ENCODE measurements around the gene ACP1.

The ACP1 gene

DNA sequence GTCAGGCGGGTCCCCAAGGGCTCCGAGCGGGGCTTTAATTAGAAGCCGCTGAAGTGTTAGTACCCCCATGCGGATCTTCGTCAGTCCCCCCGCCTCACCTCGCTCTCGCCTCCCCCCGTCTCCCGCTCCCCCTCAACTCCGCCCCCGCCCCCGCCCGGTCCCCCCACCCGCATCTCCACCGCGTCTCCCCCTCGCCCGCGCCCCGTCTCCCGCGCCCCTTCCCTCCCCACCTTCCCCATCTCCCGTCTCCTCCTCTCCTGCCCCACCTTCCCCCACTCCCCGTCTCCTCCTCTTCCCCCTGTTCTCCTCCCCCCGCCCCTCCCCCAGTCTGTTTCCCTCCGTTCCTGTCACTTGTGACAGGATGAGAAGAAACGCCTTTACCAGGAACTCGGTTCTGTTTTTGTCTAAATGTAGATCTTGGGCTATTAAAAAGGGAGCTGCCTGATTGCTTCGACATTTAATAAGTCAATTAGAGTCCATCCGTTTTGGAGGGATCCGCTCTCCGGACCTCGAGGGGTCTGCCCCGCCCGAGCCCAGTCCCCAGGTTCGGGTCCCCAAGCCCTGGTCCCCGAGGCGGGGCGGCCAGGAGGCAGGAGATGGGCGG lies 24.1 kb downstream of the ACP1 start:
- Histone ChIP-seq H3K27ac (ENCODE audit: low read depth, low read length) (no peak overlapping the region), H3K4me1 (ENCODE audit: control insufficient read depth, insufficient read depth, low read length) (peaks cover 30% of the 10 kb centered on the region), H3K36me3 (ENCODE audit: control insufficient read depth, insufficient read depth, low read length) (no peaks in the 10 kb centered on the region), H3K9ac (ENCODE audit: low read depth, low read length) (no peak overlapping the region; the same call in 1 of the 2 replicates), H3K27me3 (ENCODE audit: control insufficient read depth, insufficient read depth, low read length) (peaks cover 72% of the 10 kb centered on the region), H3K9me3 (ENCODE audit: control insufficient read depth, insufficient read depth, low read length) (no peaks in the 10 kb centered on the region), H3K4me3 (ENCODE audit: low read depth, low read length) (peak overlapping the region; percentile 66)

DNA sequence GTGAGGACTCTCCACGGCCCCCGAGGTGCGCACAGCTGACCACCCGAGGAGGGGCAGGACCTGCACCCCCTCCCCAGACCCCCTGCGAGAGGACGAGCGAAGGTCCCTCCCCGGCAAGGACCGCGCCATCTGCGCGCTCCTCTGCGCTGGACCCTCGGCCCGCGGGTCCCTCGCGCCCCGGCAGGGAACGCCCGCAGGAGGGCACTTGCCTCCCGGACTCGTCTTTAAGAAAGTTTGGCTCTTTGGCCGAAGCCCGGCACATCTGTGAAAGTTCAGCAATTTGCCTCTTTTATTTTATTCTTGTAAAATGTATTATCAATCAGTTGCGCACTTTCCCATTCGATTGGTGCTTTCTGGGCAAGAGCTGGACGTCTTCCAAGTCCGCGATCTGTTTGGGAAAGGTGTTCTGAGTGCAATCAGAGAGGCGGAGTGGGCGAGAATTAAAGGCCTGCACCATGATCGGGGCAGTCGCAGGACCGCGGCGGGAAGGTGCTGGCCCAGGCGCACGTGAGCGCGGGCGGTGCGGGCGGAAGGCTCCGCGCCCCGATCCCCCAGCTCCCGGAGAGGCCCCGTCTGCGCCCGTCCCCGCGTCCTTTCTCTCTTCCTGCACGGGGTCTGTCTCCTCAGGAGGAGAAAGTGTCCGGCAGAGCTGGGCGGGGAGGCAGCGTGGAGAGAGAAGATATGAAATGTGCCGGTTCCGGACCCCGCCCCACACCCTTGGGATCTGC lies 24.8 kb downstream of the ACP1 start:
- Histone ChIP-seq H3K27ac (ENCODE audit: low read depth, low read length) (no peak overlapping the region), H3K27me3 (ENCODE audit: control insufficient read depth, insufficient read depth, low read length) (peaks cover 72% of the 10 kb centered on the region), H3K4me3 (ENCODE audit: low read depth, low read length) (peak overlapping the region; percentile 66), H3K4me1 (ENCODE audit: control insufficient read depth, insufficient read depth, low read length) (peaks cover 23% of the 10 kb centered on the region), H3K9me3 (ENCODE audit: control insufficient read depth, insufficient read depth, low read length) (no peaks in the 10 kb centered on the region), H3K36me3 (ENCODE audit: control insufficient read depth, insufficient read depth, low read length) (no peaks in the 10 kb centered on the region), H3K9ac (ENCODE audit: low read depth, low read length) (no peak overlapping the region)

DNA sequence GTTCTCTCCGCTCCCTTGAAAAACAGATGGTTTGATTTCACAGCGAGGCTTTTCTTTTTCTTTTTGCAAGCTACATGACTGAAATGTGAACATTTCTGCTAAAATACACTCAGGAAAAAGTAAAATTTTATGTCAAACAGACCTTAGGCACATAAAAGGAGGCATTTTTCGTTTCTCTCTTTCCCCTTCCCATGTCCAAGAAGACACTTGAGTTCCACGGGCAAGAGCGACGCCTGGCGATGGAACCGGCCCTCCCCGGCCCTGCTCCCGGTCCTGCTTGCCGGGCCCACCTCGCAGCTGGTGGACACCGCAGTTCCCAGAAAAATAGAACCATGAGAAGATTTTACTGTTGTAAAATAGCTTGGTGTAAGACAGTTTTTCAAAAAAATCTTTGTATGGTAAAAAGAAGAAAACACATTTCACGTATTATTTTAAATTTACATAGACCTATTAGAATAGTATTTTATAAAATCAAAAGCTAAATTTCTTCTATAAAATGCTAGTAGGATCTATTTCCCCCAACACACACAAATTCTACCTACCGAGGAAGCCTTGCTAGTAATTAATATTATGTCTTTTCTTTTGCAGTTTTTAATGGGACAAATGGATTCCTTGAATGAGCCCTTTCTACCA lies 25.5 kb downstream of the ACP1 start:
- H3K9ac ChIP-seq (ENCODE audit: low read depth, low read length), result no peak overlapping the region
- no peaks in the 10 kb centered on the region for H3K9me3 ChIP-seq (ENCODE audit: control insufficient read depth, insufficient read depth, low read length)
- peaks cover 67% of the 10 kb centered on the region for H3K27me3 ChIP-seq (ENCODE audit: control insufficient read depth, insufficient read depth, low read length)
- H3K4me3 ChIP-seq (ENCODE audit: low read depth, low read length), result peak overlapping the region; percentile 66
- H3K4me1 ChIP-seq (ENCODE audit: control insufficient read depth, insufficient read depth, low read length), result peaks cover 16% of the 10 kb centered on the region
- H3K36me3 ChIP-seq (ENCODE audit: control insufficient read depth, insufficient read depth, low read length), result no peaks in the 10 kb centered on the region
- no peak overlapping the region for H3K27ac ChIP-seq (ENCODE audit: low read depth, low read length)

DNA sequence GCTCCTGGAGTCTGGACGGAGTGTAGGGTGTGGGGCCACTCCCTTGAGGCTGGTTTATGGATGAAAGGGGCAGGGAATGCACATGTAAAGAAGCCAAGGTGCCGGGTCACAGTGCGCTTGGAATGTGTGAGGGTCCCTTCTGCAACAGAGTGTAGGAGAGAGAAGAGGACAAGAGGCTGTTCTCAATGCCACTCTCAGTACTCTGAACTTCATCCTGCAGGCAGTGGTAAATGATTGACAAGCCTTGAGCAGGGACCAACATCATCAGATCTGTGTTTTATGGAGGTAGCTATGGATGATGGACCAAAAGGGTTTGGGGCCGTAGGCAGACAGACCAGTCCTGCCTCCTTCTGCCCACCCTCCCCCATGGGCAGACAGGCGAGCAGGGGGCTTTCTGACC lies 30.3 kb downstream of the ACP1 start:
- H3K27ac ChIP-seq (ENCODE audit: low read depth, low read length), result no peak overlapping the region
- H3K9me3 ChIP-seq (ENCODE audit: control insufficient read depth, insufficient read depth, low read length), result no peaks in the 10 kb centered on the region
- no peaks in the 10 kb centered on the region for H3K36me3 ChIP-seq (ENCODE audit: control insufficient read depth, insufficient read depth, low read length)
- H3K27me3 ChIP-seq (ENCODE audit: control insufficient read depth, insufficient read depth, low read length), result peaks cover 36% of the 10 kb centered on the region
- H3K4me1 ChIP-seq (ENCODE audit: control insufficient read depth, insufficient read depth, low read length), result no peaks in the 10 kb centered on the region
- no peak overlapping the region for H3K4me3 ChIP-seq (ENCODE audit: low read depth, low read length)
- no peak overlapping the region for H3K9ac ChIP-seq (ENCODE audit: low read depth, low read length)

DNA sequence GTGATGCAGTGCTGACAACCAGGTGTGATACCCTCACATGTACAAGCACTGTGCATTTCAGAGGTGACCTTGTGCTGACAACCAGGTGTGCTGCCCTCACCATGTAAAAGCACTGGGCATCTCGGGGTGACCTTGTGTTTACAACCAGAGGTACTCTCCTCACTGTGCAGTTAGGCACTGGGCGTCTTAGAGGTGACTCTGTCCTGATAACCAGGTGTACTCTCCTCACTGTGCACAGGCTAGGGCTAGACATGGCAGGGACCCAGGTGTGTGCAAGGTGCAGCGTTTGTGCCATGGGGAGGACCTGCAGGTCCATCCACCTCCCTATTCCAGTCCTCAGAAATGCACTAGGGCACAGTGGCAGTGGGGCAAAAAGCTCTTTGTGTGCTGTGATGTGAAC lies 31.6 kb downstream of the ACP1 start:
- H3K4me3 ChIP-seq (ENCODE audit: low read depth, low read length), result no peak overlapping the region
- no peak overlapping the region for H3K9ac ChIP-seq (ENCODE audit: low read depth, low read length)
- no peaks in the 10 kb centered on the region for H3K9me3 ChIP-seq (ENCODE audit: control insufficient read depth, insufficient read depth, low read length)
- H3K27ac ChIP-seq (ENCODE audit: low read depth, low read length), result no peak overlapping the region
- no peaks in the 10 kb centered on the region for H3K36me3 ChIP-seq (ENCODE audit: control insufficient read depth, insufficient read depth, low read length)
- H3K27me3 ChIP-seq (ENCODE audit: control insufficient read depth, insufficient read depth, low read length), result peaks cover 23% of the 10 kb centered on the region
- no peaks in the 10 kb centered on the region for H3K4me1 ChIP-seq (ENCODE audit: control insufficient read depth, insufficient read depth, low read length)

DNA sequence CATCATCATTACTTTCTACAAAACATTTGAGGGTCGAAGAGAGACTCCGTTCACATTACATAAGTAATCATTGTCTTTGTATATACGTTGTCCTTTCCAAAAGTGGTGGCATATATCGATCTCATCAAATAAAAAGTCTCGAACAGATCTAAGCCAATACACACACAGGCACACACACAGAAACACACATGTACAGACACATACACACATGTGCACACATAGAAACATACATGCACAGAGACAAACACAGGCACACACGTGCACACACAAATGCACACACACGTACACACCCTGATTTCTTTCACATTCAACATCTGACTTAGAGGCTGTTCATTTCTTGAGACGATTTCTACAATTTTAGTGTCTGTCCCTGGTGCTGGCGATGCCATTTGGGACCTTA lies 40.6 kb downstream of the ACP1 start:
- H3K4me1 ChIP-seq (ENCODE audit: control insufficient read depth, insufficient read depth, low read length), result peaks cover 16% of the 10 kb centered on the region
- H3K9ac ChIP-seq (ENCODE audit: low read depth, low read length), result no peak overlapping the region
- H3K36me3 ChIP-seq (ENCODE audit: control insufficient read depth, insufficient read depth, low read length), result no peaks in the 10 kb centered on the region
- no peaks in the 10 kb centered on the region; the same call in 1 of the 2 replicates for H3K9me3 ChIP-seq (ENCODE audit: control insufficient read depth, insufficient read depth, low read length)
- no peaks in the 10 kb centered on the region for H3K27me3 ChIP-seq (ENCODE audit: control insufficient read depth, insufficient read depth, low read length)
- no peak overlapping the region for H3K4me3 ChIP-seq (ENCODE audit: low read depth, low read length)
- H3K27ac ChIP-seq (ENCODE audit: low read depth, low read length), result no peak overlapping the region

DNA sequence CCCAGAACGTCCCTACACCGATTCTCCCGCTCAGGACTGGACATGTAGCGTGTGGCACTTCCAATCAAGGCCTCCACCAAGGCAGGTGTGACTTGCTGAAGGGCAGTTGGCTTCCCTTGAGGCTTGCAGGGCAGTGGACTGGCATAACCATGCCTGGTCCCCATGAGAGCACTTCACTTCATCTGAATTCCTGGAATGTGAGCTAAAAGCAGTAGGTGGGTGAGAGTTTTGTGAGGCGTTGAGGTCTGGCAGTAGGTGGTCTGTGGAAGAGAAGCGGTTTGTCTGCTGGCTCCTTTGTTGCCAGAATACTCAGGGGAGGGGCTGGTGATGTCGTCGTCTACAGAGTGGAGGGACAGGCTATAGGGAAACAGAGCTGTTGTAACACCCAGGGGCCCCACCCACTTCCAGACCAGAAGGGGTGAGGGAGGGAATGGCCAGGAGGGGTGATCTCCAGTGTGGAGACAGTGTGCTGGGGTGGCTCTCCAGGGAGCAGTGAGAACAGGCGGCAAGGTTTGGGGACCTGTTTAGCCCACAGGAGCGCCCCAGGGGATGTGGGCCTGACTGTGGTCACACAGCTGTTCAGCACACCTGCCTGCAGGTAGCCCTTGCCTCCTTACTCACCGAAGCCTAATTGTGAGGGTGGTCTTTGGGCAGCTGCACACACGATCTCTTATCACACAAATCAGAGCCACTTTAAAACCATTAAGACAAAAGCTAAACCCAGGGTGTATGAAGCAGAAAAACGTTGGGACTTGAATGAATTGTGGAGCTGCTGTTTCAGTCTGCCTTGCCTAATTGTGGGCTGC lies 44.6 kb downstream of the ACP1 start:
- no peaks in the 10 kb centered on the region for H3K36me3 ChIP-seq (ENCODE audit: control insufficient read depth, insufficient read depth, low read length)
- H3K27ac ChIP-seq (ENCODE audit: low read depth, low read length), result peak overlapping the region; percentile 97
- peak overlapping the region; percentile 38 for H3K9ac ChIP-seq (ENCODE audit: low read depth, low read length)
- no peak overlapping the region for H3K4me3 ChIP-seq (ENCODE audit: low read depth, low read length)
- H3K27me3 ChIP-seq (ENCODE audit: control insufficient read depth, insufficient read depth, low read length), result no peaks in the 10 kb centered on the region
- peaks cover 18% of the 10 kb centered on the region for H3K4me1 ChIP-seq (ENCODE audit: control insufficient read depth, insufficient read depth, low read length)
- H3K9me3 ChIP-seq (ENCODE audit: control insufficient read depth, insufficient read depth, low read length), result no peaks in the 10 kb centered on the region

DNA sequence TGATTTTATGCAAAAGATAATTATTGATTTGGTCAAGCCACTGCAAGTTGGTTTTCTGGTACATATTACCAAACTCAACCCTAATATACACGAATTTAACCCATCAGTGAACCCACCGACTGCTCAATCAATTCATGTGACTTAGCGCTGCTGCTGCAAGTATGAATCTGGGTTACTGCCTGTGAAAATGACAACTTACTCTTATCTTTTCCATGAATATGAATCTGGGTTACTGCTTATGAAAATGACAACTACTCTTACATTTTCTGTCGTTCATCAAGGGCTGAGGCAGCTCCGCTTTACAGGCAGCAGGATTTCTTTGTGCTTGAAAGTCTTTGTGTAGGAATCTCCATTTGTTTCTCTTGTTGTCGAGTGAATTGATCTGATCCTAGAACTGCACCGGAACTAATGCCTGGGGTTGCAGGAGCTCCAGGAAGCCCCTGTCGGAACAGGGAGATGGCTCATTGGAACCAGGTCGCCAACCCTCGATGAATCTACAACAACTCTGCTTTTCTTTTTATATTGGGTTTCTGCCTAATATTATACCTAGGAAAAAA lies 45.3 kb downstream of the ACP1 start:
- H3K9ac ChIP-seq (ENCODE audit: low read depth, low read length), result no peak overlapping the region
- H3K27ac ChIP-seq (ENCODE audit: low read depth, low read length), result peak overlapping the region; percentile 97
- no peaks in the 10 kb centered on the region for H3K9me3 ChIP-seq (ENCODE audit: control insufficient read depth, insufficient read depth, low read length)
- no peaks in the 10 kb centered on the region for H3K36me3 ChIP-seq (ENCODE audit: control insufficient read depth, insufficient read depth, low read length)
- no peaks in the 10 kb centered on the region for H3K27me3 ChIP-seq (ENCODE audit: control insufficient read depth, insufficient read depth, low read length)
- H3K4me3 ChIP-seq (ENCODE audit: low read depth, low read length), result no peak overlapping the region
- H3K4me1 ChIP-seq (ENCODE audit: control insufficient read depth, insufficient read depth, low read length), result peaks cover 18% of the 10 kb centered on the region

DNA sequence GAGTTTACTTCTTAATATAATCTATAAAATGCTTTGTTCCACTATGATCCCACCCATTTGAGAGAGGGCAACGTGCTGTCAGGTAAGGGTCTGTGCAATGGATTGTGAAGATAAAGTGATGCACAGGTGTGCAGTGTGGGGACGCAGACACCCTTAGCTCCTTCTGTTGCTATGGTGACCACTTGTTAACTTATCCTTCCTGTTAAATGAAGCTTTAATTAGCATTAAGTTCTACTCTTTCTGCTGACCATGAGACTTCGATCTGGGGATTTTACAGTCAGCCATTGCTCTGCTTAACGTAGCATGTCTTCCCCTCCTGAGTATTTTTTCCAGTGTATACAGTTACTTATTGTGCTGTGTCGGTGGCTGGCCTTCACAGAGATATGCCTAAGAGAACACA lies 46.2 kb downstream of the ACP1 start:
- Histone ChIP-seq H3K4me1 (ENCODE audit: control insufficient read depth, insufficient read depth, low read length) (peaks cover 18% of the 10 kb centered on the region), H3K36me3 (ENCODE audit: control insufficient read depth, insufficient read depth, low read length) (no peaks in the 10 kb centered on the region), H3K4me3 (ENCODE audit: low read depth, low read length) (no peak overlapping the region), H3K9ac (ENCODE audit: low read depth, low read length) (no peak overlapping the region), H3K9me3 (ENCODE audit: control insufficient read depth, insufficient read depth, low read length) (no peaks in the 10 kb centered on the region), H3K27ac (ENCODE audit: low read depth, low read length) (no peak overlapping the region), H3K27me3 (ENCODE audit: control insufficient read depth, insufficient read depth, low read length) (no peaks in the 10 kb centered on the region)

DNA sequence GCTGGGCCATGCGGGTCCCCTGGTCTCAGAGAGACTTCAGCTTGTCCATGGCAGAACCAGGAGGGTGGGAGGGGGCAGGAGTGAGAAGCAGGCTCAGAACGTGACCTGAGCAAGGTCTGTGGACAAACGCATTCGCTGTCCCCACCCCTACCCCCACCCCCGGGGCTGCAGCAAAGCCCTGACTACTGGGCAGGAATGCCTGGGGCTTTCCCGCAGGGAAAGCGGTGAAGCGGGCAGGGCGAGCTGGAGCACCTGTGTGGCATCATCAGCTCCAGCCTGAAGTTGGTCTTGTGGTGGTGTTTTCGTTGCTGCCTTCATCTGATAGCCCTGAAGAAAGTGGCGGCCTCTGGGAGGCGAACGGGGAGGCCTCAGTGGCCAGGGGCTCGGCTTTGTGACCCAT lies 49.2 kb downstream of the ACP1 start:
- H3K9me3 ChIP-seq (ENCODE audit: control insufficient read depth, insufficient read depth, low read length), result no peaks in the 10 kb centered on the region
- no peaks in the 10 kb centered on the region for H3K27me3 ChIP-seq (ENCODE audit: control insufficient read depth, insufficient read depth, low read length)
- H3K9ac ChIP-seq (ENCODE audit: low read depth, low read length), result no peak overlapping the region
- H3K4me1 ChIP-seq (ENCODE audit: control insufficient read depth, insufficient read depth, low read length), result peaks cover 29% of the 10 kb centered on the region
- H3K36me3 ChIP-seq (ENCODE audit: control insufficient read depth, insufficient read depth, low read length), result no peaks in the 10 kb centered on the region
- H3K27ac ChIP-seq (ENCODE audit: low read depth, low read length), result no peak overlapping the region
- no peak overlapping the region for H3K4me3 ChIP-seq (ENCODE audit: low read depth, low read length)
